H9 (cell line): ENCODE measurements around the gene ATP12A. TPM values are rescaled to one million over a fixed set of nuclear protein-coding genes. Genes with fewer than 3 reads are reported as not detected.
A peak's percentile ranks its signal among the peaks of the same experiment; 100 is the strongest.

Experiments
- DNase-seq: peaks from one replicate; pipeline ENCODE4 v3.0.0-alpha.2; 2017
- H2AFZ ChIP-seq: one replicate; pipeline ENCODE4 v1.6.1; 2013; ENCODE audit warnings: mild to moderate bottlenecking, low read length, control low read depth, moderate library complexity
- H2AK5ac ChIP-seq: 2 replicates; pipeline ENCODE4 v1.6.1; 2013; ENCODE audit warnings: low read length, control low read depth, mixed read lengths; ENCODE audit not compliant: insufficient read length
- H2BK120ac ChIP-seq: one replicate; pipeline ENCODE4 v1.6.1; 2013; ENCODE audit warnings: low read depth, mild to moderate bottlenecking, low read length, control low read depth, inconsistent platforms; ENCODE audit not compliant: poor library complexity, severe bottlenecking
- H2BK12ac ChIP-seq: 2 replicates; pipeline ENCODE4 v1.6.1; 2013; ENCODE audit warnings: low read length, control low read depth, mixed read lengths, low read depth; ENCODE audit not compliant: insufficient read length
- H2BK15ac ChIP-seq: 2 replicates; pipeline ENCODE4 v1.6.1; 2013; ENCODE audit warnings: low read depth, low read length, control low read depth
- H2BK20ac ChIP-seq: one replicate; pipeline ENCODE4 v1.6.1; 2013; ENCODE audit warnings: low read depth, mild to moderate bottlenecking, low read length, control low read depth, inconsistent platforms; ENCODE audit not compliant: poor library complexity, severe bottlenecking
- H2BK5ac ChIP-seq: 2 replicates; pipeline ENCODE4 v1.6.1; 2013; ENCODE audit warnings: low read length, control low read depth, mixed read lengths; ENCODE audit not compliant: insufficient read length
- H3K14ac ChIP-seq: 2 replicates; pipeline ENCODE4 v1.6.1; 2013; ENCODE audit warnings: low read length, control low read depth; ENCODE audit not compliant: insufficient read depth
- H3K18ac ChIP-seq: 2 replicates; pipeline ENCODE4 v1.6.1; 2013; ENCODE audit warnings: low read depth, mild to moderate bottlenecking, mixed read lengths, low read length, control low read depth; ENCODE audit not compliant: insufficient read length
- H3K23ac ChIP-seq: 2 replicates; pipeline ENCODE4 v1.6.1; 2013; ENCODE audit warnings: low read length, control low read depth, mixed read lengths, low read depth; ENCODE audit not compliant: insufficient read length
- H3K23me2 ChIP-seq: 2 replicates; pipeline ENCODE4 v1.6.1; 2013; ENCODE audit warnings: low read depth, mild to moderate bottlenecking, mixed read lengths, low read length, control low read depth; ENCODE audit not compliant: insufficient read length, poor library complexity, severe bottlenecking
- H3K27ac ChIP-seq: 2 replicates; pipeline ENCODE4 v1.5.1; 2013; ENCODE audit warnings: low read length, control low read depth, mixed read lengths, low read depth; ENCODE audit not compliant: insufficient read length
- H3K27me3 ChIP-seq: 2 replicates; pipeline ENCODE4 v1.6.1; 2013; ENCODE audit warnings: low read length, control low read depth, inconsistent platforms; ENCODE audit not compliant: insufficient read depth
- H3K4ac ChIP-seq: 2 replicates; pipeline ENCODE4 v1.6.1; 2013; ENCODE audit warnings: low read depth, mild to moderate bottlenecking, control low read depth, inconsistent platforms, low read length, moderate library complexity
- H3K4me1 ChIP-seq: 2 replicates; pipeline ENCODE4 v1.6.1; 2013; ENCODE audit warnings: low read length, control low read depth, inconsistent platforms; ENCODE audit not compliant: insufficient read depth
- H3K4me2 ChIP-seq: 2 replicates; pipeline ENCODE4 v1.6.1; 2013; ENCODE audit warnings: low read length, control low read depth, mixed read lengths; ENCODE audit not compliant: insufficient read length, insufficient read depth
- H3K56ac ChIP-seq: 2 replicates; pipeline ENCODE4 v1.6.1; 2013; ENCODE audit warnings: low read depth, mild to moderate bottlenecking, mixed read lengths, low read length, control low read depth; ENCODE audit not compliant: insufficient read length
- H3K79me1 ChIP-seq: 2 replicates; pipeline ENCODE4 v1.6.1; 2013; ENCODE audit warnings: low read depth, mild to moderate bottlenecking, moderate library complexity, low read length, control low read depth, inconsistent platforms; ENCODE audit not compliant: insufficient read depth, poor library complexity, severe bottlenecking
- H3K79me2 ChIP-seq: 2 replicates; pipeline ENCODE4 v1.6.1; 2013; ENCODE audit warnings: low read length, control low read depth, inconsistent platforms; ENCODE audit not compliant: insufficient read depth
- H3K9ac ChIP-seq: 2 replicates; pipeline ENCODE4 v1.6.1; 2013; ENCODE audit warnings: low read length, control low read depth, mixed read lengths; ENCODE audit not compliant: insufficient read length; ENCODE audit errors: extremely low read depth
- H3K9me3 ChIP-seq: one replicate; pipeline ENCODE4 v1.6.1; 2013; ENCODE audit warnings: low read depth, low read length, inconsistent platforms; ENCODE audit not compliant: control insufficient read depth
- H3T11ph ChIP-seq: one replicate; pipeline ENCODE4 v1.6.1; 2013; ENCODE audit warnings: mild to moderate bottlenecking, low read length, control low read depth, inconsistent platforms
- H4K20me1 ChIP-seq: one replicate; pipeline ENCODE4 v1.6.1; 2013; ENCODE audit not compliant: control insufficient read depth, insufficient read length, insufficient read depth
- H4K5ac ChIP-seq: 2 replicates; pipeline ENCODE4 v1.6.1; 2013; ENCODE audit warnings: low read depth, mild to moderate bottlenecking, mixed read lengths, low read length, control low read depth; ENCODE audit not compliant: insufficient read length
- H4K8ac ChIP-seq: replicated peaks from 2 replicates; pipeline ENCODE4 v1.6.1; 2013; ENCODE audit warnings: low read length, control low read depth, mixed read lengths, low read depth; ENCODE audit not compliant: insufficient read length
- H4K91ac ChIP-seq: 2 replicates; pipeline ENCODE4 v1.6.1; 2013; ENCODE audit warnings: low read depth, mild to moderate bottlenecking, moderate library complexity, mixed read lengths, low read length, control low read depth; ENCODE audit not compliant: insufficient read length
- H3K27ac Mint-ChIP-seq, 3 experiments: 2 replicates in 2 of 3; 3 replicates in 1 of 3; pipeline ENCODE4 v1.8.0; 2020 to 2021; ENCODE audit warnings: mixed read lengths in 3 of 3, mild to moderate bottlenecking in 1 of 3, moderate library complexity in 1 of 3
- H3K27me3 Mint-ChIP-seq: 2 replicates; pipeline ENCODE4 v1.8.0; 2021; ENCODE audit warnings: low read depth, mild to moderate bottlenecking, moderate library complexity, mixed read lengths
- H3K36me3 Mint-ChIP-seq, 3 experiments: 2 replicates in 2 of 3; 3 replicates in 1 of 3; pipeline ENCODE4 v1.8.0; 2020 to 2021; ENCODE audit warnings: low read depth in 3 of 3, mixed read lengths in 3 of 3; ENCODE audit not compliant: insufficient read depth in 1 of 3
- H3K4me1 Mint-ChIP-seq, 2 experiments: 2 replicates each; pipeline ENCODE4 v1.8.0; 2020; ENCODE audit warnings: mixed read lengths in 2 of 2
- H3K4me3 Mint-ChIP-seq, 2 experiments: 2 replicates in 1 of 2; 3 replicates in 1 of 2; pipeline ENCODE4 v1.8.0; 2020 to 2021; ENCODE audit warnings: mild to moderate bottlenecking in 2 of 2, mixed read lengths in 2 of 2, moderate library complexity in 1 of 2
- H3K9me3 Mint-ChIP-seq, 2 experiments: 2 replicates in 1 of 2; 3 replicates in 1 of 2; pipeline ENCODE4 v1.8.0; 2020; ENCODE audit warnings: mild to moderate bottlenecking in 2 of 2, mixed read lengths in 2 of 2, moderate library complexity in 1 of 2
- WGBS: extraction: QIAGEN DNeasy Blood & Tissue Kit; methylation state at CpG from one replicate; pipeline ENCODE4 v1.1.7; 2013; ENCODE audit warnings: missing lambda C conversion rate, low lambda C conversion rate, mixed read lengths; ENCODE audit not compliant: insufficient read length; ENCODE audit errors: extremely low coverage; 5-methylcytosine and 5-hydroxymethylcytosine counted together
- total RNA-seq: library from RNA; stranded (reverse); gene quantifications from 2 replicates; pipeline ENCODE4 v1.2.1, GENCODE V29; 2021
- TF ChIP-seq, protein P1 (sequence below): fragments of 200-600 bp; sonication (generic); conservative IDR thresholded peaks from 3 replicates; pipeline ENCODE4 v1.8.0; 2021; ENCODE audit warnings: antibody characterized with exemption, mild to moderate bottlenecking

ATP12A gene
- total RNA-seq, 1 experiment from 2014 or later = 0.94 TPM

DNA sequence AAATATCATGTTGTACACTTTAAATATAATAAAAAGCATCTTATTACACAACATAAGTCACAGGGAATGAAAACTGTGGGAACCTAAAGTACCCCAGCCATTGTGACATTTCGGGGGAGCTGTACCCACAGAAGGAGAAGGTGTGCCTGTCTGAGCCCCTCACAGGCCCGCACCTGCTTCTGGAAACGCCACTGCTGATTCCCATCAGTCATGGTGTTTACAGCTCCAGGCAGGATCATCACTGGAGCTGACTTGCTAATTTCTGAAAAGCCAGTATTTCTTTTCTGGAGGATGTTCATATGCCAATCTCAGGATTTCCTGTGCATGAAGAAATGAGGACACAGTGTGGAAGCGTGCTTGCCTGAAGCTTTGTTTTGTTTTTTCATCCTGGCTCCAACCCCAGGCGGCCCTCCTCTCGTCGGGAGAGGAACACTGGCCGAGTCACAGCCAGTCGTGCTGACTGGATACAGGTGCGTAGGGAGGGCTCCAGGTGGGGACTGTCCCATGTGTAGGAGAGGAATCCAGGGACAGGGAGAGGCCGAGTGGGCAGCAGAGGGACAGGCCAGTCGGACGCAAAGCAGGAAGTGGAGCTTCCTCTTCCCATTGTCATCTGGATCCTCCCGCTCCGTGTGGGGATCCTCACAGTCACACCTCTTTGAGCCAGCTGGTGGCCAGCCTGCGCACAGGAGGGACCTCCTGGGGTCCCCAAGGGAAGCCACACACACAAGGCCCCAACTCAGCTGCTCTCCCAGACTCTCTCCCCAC lies 4.2 kb upstream of the ATP12A start:
- peaks cover 19 to 20% of the 10 kb centered on the region in 2 experiments for H3K4me1 Mint-ChIP-seq
- H3K56ac ChIP-seq = no peak overlapping the region

More for the DNA sequence above, 4.2 kb upstream of the ATP12A start:
- TF ChIP-seq, protein P1, sequence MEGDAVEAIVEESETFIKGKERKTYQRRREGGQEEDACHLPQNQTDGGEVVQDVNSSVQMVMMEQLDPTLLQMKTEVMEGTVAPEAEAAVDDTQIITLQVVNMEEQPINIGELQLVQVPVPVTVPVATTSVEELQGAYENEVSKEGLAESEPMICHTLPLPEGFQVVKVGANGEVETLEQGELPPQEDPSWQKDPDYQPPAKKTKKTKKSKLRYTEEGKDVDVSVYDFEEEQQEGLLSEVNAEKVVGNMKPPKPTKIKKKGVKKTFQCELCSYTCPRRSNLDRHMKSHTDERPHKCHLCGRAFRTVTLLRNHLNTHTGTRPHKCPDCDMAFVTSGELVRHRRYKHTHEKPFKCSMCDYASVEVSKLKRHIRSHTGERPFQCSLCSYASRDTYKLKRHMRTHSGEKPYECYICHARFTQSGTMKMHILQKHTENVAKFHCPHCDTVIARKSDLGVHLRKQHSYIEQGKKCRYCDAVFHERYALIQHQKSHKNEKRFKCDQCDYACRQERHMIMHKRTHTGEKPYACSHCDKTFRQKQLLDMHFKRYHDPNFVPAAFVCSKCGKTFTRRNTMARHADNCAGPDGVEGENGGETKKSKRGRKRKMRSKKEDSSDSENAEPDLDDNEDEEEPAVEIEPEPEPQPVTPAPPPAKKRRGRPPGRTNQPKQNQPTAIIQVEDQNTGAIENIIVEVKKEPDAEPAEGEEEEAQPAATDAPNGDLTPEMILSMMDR = no peak
- H3K27me3 Mint-ChIP-seq = peaks cover 31% of the 10 kb centered on the region
- Histone ChIP-seq H3K23me2 (peaks cover 10% of the 10 kb centered on the region), H3T11ph (no peak overlapping the region), H3K4me2 (no peak overlapping the region), H3K18ac (no peak overlapping the region), H3K27me3 (no peaks in the 10 kb centered on the region; the same call in 1 of the 2 replicates), H3K14ac (peak overlapping the region; percentile 77; the same call in 1 of the 2 replicates), H4K8ac (no peak overlapping the region), H3K79me1 (no peaks in the 10 kb centered on the region), H3K9ac (no peak overlapping the region), H3K27ac (no peak overlapping the region), H3K4me1 (peaks cover 3% of the 10 kb centered on the region; the same call in 1 of the 2 replicates), H2BK120ac (no peak overlapping the region), H3K4ac (no peak overlapping the region), H2AFZ (no peak overlapping the region), H2AK5ac (no peak overlapping the region), H4K5ac (no peak overlapping the region), H3K79me2 (no peaks in the 10 kb centered on the region), H2BK15ac (no peak overlapping the region), H2BK20ac (no peak overlapping the region), H3K9me3 (no peaks in the 10 kb centered on the region), H2BK12ac (no peak overlapping the region), H3K23ac (no peak overlapping the region), H4K91ac (no peak overlapping the region), H2BK5ac (no peak overlapping the region), H4K20me1 (no peaks in the 10 kb centered on the region)
- no peaks in the 10 kb centered on the region; a peak in 1 of 7 replicates for H3K36me3 Mint-ChIP-seq
- H3K27ac Mint-ChIP-seq = no peak overlapping the region
- no peaks in the 10 kb centered on the region for H3K9me3 Mint-ChIP-seq
- no CpG with 5 or more reads among the region's 16 CpGs for WGBS
- H3K4me3 Mint-ChIP-seq = no peak overlapping the region
- DNase-seq = no peak
